HG03457 (cell line): Measurements from ENCODE around the gene CC2D2A.
"Not testable (repeated sequence)": the region's sequence is repeated elsewhere in the genome, so short reads cannot be mapped to it uniquely, and the experiment has no call there.

Source experiments
- ATAC-seq: cut with Tn5 transposase; IDR thresholded peaks from one replicate; pipeline ENCODE4 v1.9.1; 2021; ENCODE audit warnings: moderate number of reproducible peaks; ENCODE audit not compliant: unreplicated experiment

Gene CC2D2A

GRCh38 chr4:15556511-15557092 is 86.9 kb downstream of the CC2D2A start:
- no peak for ATAC-seq

- no peak for ATAC-seq
These were observed 88.3 kb downstream of the CC2D2A start for GRCh38 chr4:15557786-15558550.

- ATAC-seq, result no peak
These were observed 88.9 kb downstream of the CC2D2A start for GRCh38 chr4:15558561-15558960.

GRCh38 chr4:15562114-15562513 is 92.4 kb downstream of the CC2D2A start:
- ATAC-seq, result no peak

- no peak for ATAC-seq
These were observed 92.9 kb downstream of the CC2D2A start for GRCh38 chr4:15562623-15563022.

- ATAC-seq, result no peak
These were observed 94.2 kb downstream of the CC2D2A start for GRCh38 chr4:15563871-15564270.

- no peak for ATAC-seq
These were observed 99.1 kb downstream of the CC2D2A start for GRCh38 chr4:15568821-15569220.

GRCh38 chr4:15569746-15570145 is 100.1 kb downstream of the CC2D2A start:
- no peak for ATAC-seq

GRCh38 chr4:15575966-15576365 is 106.3 kb downstream of the CC2D2A start:
- ATAC-seq, result no peak

GRCh38 chr4:15577508-15577907 is 107.8 kb downstream of the CC2D2A start:
- ATAC-seq, result no peak

- no peak for ATAC-seq
These were observed 115.1 kb downstream of the CC2D2A start for GRCh38 chr4:15584785-15585184.

GRCh38 chr4:15585331-15585730 is 115.6 kb downstream of the CC2D2A start:
- no peak for ATAC-seq

GRCh38 chr4:15586066-15586465 is 116.4 kb downstream of the CC2D2A start:
- ATAC-seq, result no peak

- no peak for ATAC-seq
These were observed 118.0 kb downstream of the CC2D2A start for GRCh38 chr4:15587649-15588048.

- no peak for ATAC-seq
These were observed 123.1 kb downstream of the CC2D2A start for GRCh38 chr4:15592799-15593198.

- no peak for ATAC-seq
These were observed 129.0 kb downstream of the CC2D2A start for GRCh38 chr4:15598644-15599043.

- no peak for ATAC-seq
These were observed 130.5 kb downstream of the CC2D2A start for GRCh38 chr4:15600176-15600575.

- ATAC-seq, result no peak
These were observed 132.2 kb downstream of the CC2D2A start for GRCh38 chr4:15601862-15602261.

GRCh38 chr4:15605537-15605936 is 135.9 kb downstream of the CC2D2A start:
- ATAC-seq, result no peak

GRCh38 chr4:15610855-15611254 is 141.2 kb downstream of the CC2D2A start:
- ATAC-seq, result no peak

GRCh38 chr4:15612136-15612535 is 142.5 kb downstream of the CC2D2A start:
- ATAC-seq, result no peak

GRCh38 chr4:15614891-15615290 is 145.2 kb downstream of the CC2D2A start:
- ATAC-seq, result not testable (repeated sequence)

GRCh38 chr4:15617407-15617806 is 147.7 kb downstream of the CC2D2A start:
- not testable (repeated sequence) for ATAC-seq
